ENCODE measurements around the gene APOBEC2. TPM values are rescaled to one million over a fixed set of nuclear protein-coding genes. Genes with fewer than 3 reads are reported as not detected.

APOBEC2 gene
- total RNA-seq, 1 experiment from 2014 or later = not detected

DNA sequence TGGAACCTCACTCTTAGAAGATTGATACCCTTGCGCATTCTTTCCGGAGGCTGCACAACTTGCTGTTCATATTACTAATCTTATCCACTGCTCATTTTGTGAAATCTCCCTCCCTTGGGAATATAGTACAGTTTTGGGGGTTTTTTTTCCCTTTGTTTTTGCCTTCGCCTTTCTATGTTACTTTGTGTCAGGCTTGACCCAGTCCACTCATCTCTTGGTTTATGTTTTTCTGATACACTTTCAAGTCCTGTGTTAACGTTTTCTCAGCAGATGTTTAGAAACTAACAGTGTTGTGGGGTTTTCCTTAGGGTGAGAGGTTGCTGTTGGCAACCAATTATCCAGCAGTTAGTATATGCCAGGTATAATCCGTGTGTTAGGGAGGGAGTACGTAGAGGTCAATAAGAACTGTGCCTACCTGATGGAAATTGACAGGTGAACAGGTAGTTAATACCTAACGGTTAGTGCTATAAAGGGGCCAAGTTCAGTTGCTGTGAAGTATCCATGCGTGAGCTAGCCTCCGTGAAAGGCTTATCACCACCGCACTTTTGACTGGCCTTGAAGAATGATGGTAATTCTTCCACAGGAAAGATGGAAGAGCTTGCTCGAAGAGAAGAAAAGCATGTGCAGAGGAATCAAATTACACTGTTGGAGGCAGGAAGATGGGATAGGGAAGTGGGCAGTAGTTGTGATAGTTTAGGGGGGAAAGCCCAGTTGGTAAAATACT lies 21.1 kb downstream of the APOBEC2 start:
- Histone ChIP-seq H3K27ac (ENCODE audit: low read depth, low read length) (peak overlapping the region; percentile 98), H3K9me2 (ENCODE audit: insufficient read depth) (no peaks in the 10 kb centered on the region), H3K27me3 (ENCODE audit: insufficient read depth, low read length) (no peaks in the 10 kb centered on the region), H4K20me1 (ENCODE audit: insufficient read depth) (no peaks in the 10 kb centered on the region), H3K36me3 (ENCODE audit: control insufficient read depth in 1 of 2, insufficient read depth in 2 of 2, low read length in 2 of 2) (peaks cover 5 to 6% of the 10 kb centered on the region in 2 experiments), H3K9ac (ENCODE audit: low read length) (peak overlapping the region; percentile 94), H2AFZ (ENCODE audit: low read depth, low read length, poor library complexity, severe bottlenecking) (no peak overlapping the region), H3K4me2 (ENCODE audit: low read length) (peak overlapping the region; percentile 93), H3K79me2 (ENCODE audit: insufficient read depth, low read length) (peaks cover 72% of the 10 kb centered on the region), H3K4me1 (ENCODE audit: control insufficient read depth in 1 of 2, insufficient read depth in 2 of 2, low read length in 2 of 2) (peaks cover 7 to 16% of the 10 kb centered on the region in 2 experiments; a peak in 3 of 4 replicates), H3K4me3 (replicated peaks in 1 of 2; ENCODE audit: low read depth in 1 of 2, low read length in 2 of 2) (peak overlapping the region; percentile 67 to 77), H3K9me3 (ENCODE audit: control insufficient read depth in 1 of 2, insufficient read depth in 1 of 2, low read depth in 1 of 2, low read length in 2 of 2) (no peaks in the 10 kb centered on the region)
- intact Hi-C loops (cut with micrococcal nuclease) = no loop called here
- ATAC-seq = no peak
- ChIA-PET CTCF (no interaction called here), POLR2A (no interaction called here), RAD21 (ENCODE audit: low non-redundant PET in 1 of 2, low total read pairs in 2 of 2, uncharacterized antibody in 2 of 2, unreplicated experiment in 2 of 2) (no interaction called here)
- BruUV-seq (replicated peaks) = TSS peak; percentile 78
- no peak for DNase-seq (ENCODE audit: low read depth, low spot score)
- TF ChIP-seq, protein P1, sequence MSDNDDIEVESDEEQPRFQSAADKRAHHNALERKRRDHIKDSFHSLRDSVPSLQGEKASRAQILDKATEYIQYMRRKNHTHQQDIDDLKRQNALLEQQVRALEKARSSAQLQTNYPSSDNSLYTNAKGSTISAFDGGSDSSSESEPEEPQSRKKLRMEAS (IDR thresholded peaks at IDR 0.05) = peak; percentile 28; the same call in 1 of the 2 replicates
- no peak for TF ChIP-seq CEBPB (IDR thresholded peaks at IDR 0.05; ENCODE audit: low read depth)
- no peak for TF ChIP-seq ATF3 (IDR thresholded peaks at IDR 0.05)

DNA sequence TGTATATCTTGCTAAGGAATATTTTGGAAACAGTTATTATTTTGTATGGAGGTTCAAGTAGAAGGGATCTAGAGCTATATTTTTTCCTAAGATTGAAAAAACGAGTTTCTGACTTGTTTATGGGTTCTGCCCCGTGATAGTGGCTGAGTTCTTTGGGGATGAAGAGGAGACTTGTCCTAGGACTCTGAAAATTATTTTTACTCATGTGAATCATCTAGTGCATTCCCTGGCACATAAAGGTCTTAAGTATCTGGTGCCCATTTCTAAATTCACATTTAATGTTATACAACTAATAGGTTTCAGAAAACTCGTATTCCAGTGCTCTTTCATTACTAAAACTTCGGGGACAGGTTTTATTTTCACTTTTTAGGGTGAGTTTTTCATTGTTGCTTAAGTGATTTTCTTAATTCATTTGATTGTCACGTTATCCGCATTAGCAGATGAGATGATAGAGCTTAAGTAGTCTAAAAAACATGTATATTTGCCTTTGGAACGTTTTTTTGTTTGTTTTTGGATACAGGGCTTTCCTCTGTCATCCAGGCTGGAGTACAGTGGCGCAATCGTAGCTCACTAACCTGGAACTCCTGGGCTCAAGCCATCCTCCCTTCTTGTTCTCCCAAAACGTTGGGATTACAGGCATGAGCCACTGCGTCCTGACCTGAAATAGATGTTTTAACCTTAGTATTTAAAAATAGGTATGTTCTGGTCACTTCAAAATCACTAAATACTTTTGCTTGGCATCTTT lies 21.9 kb downstream of the APOBEC2 start:
- no peak for DNase-seq (ENCODE audit: low read depth, low spot score)
- Histone ChIP-seq H3K79me2 (ENCODE audit: insufficient read depth, low read length) (peaks cover 76% of the 10 kb centered on the region), H3K4me1 (ENCODE audit: control insufficient read depth in 1 of 2, insufficient read depth in 2 of 2, low read length in 2 of 2) (peaks cover 7 to 16% of the 10 kb centered on the region in 2 experiments; a peak in 3 of 4 replicates), H3K27me3 (ENCODE audit: insufficient read depth, low read length) (no peaks in the 10 kb centered on the region), H2AFZ (ENCODE audit: low read depth, low read length, poor library complexity, severe bottlenecking) (no peak overlapping the region), H3K4me2 (ENCODE audit: low read length) (peak overlapping the region; percentile 93), H3K9me3 (ENCODE audit: control insufficient read depth in 1 of 2, insufficient read depth in 1 of 2, low read depth in 1 of 2, low read length in 2 of 2) (no peaks in the 10 kb centered on the region), H3K27ac (ENCODE audit: low read depth, low read length) (peak overlapping the region; percentile 98; the same call in 1 of the 2 replicates), H3K9ac (ENCODE audit: low read length) (0 out of 2 replicates have a peak overlapping the region, but pooled peaks have one; percentile 94), H3K36me3 (ENCODE audit: control insufficient read depth in 1 of 2, insufficient read depth in 2 of 2, low read length in 2 of 2) (peaks cover 7 to 12% of the 10 kb centered on the region in 2 experiments), H3K9me2 (ENCODE audit: insufficient read depth) (no peaks in the 10 kb centered on the region), H4K20me1 (ENCODE audit: insufficient read depth) (no peaks in the 10 kb centered on the region), H3K4me3 (replicated peaks in 1 of 2; ENCODE audit: low read depth in 1 of 2, low read length in 2 of 2) (peak overlapping the region; percentile 67 to 77)
- intact Hi-C loops (cut with micrococcal nuclease) = no loop called here
- ChIA-PET RAD21 (ENCODE audit: low non-redundant PET in 1 of 2, low total read pairs in 2 of 2, uncharacterized antibody in 2 of 2, unreplicated experiment in 2 of 2) (no interaction called here), POLR2A (no interaction called here), CTCF (interaction anchor here (1.1 kb wide), 1 partner anchor 29 kb away, joined by 3 read pairs; no protein-coding TSS in a partner anchor)
- no TSS peak for BruUV-seq (replicated peaks)
- no peak for ATAC-seq
- TF ChIP-seq POLR2AphosphoS5 (IDR thresholded peaks at IDR 0.05; ENCODE audit: low read depth, low read length) (no peak), EGR1 (IDR thresholded peaks at IDR 0.05; ENCODE audit: low read depth) (no peak), ELF1 (IDR thresholded peaks at IDR 0.05; ENCODE audit: borderline replicate concordance, low read depth) (no peak), ZFX (IDR thresholded peaks at IDR 0.05) (no peak), SRF (IDR thresholded peaks at IDR 0.05; ENCODE audit: low read depth) (no peak), EZH2 (IDR thresholded peaks at IDR 0.05) (no peak), FOSL1 (IDR thresholded peaks at IDR 0.05; ENCODE audit: low read depth) (no peak), CBX3 (IDR thresholded peaks at IDR 0.05; ENCODE audit: low read depth) (no peak)
- TF ChIP-seq, protein P2, sequence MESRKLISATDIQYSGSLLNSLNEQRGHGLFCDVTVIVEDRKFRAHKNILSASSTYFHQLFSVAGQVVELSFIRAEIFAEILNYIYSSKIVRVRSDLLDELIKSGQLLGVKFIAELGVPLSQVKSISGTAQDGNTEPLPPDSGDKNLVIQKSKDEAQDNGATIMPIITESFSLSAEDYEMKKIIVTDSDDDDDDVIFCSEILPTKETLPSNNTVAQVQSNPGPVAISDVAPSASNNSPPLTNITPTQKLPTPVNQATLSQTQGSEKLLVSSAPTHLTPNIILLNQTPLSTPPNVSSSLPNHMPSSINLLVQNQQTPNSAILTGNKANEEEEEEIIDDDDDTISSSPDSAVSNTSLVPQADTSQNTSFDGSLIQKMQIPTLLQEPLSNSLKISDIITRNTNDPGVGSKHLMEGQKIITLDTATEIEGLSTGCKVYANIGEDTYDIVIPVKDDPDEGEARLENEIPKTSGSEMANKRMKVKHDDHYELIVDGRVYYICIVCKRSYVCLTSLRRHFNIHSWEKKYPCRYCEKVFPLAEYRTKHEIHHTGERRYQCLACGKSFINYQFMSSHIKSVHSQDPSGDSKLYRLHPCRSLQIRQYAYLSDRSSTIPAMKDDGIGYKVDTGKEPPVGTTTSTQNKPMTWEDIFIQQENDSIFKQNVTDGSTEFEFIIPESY (IDR thresholded peaks at IDR 0.05; ENCODE audit: extremely low read depth, insufficient replicate concordance, low read length) = no peak
- TF ChIP-seq, protein P3, sequence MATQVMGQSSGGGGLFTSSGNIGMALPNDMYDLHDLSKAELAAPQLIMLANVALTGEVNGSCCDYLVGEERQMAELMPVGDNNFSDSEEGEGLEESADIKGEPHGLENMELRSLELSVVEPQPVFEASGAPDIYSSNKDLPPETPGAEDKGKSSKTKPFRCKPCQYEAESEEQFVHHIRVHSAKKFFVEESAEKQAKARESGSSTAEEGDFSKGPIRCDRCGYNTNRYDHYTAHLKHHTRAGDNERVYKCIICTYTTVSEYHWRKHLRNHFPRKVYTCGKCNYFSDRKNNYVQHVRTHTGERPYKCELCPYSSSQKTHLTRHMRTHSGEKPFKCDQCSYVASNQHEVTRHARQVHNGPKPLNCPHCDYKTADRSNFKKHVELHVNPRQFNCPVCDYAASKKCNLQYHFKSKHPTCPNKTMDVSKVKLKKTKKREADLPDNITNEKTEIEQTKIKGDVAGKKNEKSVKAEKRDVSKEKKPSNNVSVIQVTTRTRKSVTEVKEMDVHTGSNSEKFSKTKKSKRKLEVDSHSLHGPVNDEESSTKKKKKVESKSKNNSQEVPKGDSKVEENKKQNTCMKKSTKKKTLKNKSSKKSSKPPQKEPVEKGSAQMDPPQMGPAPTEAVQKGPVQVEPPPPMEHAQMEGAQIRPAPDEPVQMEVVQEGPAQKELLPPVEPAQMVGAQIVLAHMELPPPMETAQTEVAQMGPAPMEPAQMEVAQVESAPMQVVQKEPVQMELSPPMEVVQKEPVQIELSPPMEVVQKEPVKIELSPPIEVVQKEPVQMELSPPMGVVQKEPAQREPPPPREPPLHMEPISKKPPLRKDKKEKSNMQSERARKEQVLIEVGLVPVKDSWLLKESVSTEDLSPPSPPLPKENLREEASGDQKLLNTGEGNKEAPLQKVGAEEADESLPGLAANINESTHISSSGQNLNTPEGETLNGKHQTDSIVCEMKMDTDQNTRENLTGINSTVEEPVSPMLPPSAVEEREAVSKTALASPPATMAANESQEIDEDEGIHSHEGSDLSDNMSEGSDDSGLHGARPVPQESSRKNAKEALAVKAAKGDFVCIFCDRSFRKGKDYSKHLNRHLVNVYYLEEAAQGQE (IDR thresholded peaks at IDR 0.05; ENCODE audit: low read depth) = no peak
